ENCODE data around the gene FBXO36.

Gene FBXO36

GRCh38 chr2:230053753-230054478 is 131.6 kb downstream of the FBXO36 start:
- DNase-seq: no peak

- no peak for DNase-seq
Measured at GRCh38 chr2:230060672-230061293, 138.5 kb downstream of the FBXO36 start.

All from activated CD4-positive, alpha-beta T cell treated with anti-CD3 and anti-CD28 coated beads, Interleukin-2, amount 50 U/mL, for 4 hours (primary cell).